Ovary (tissue), 3 donors: ENCODE data around the gene KLC1.

ENCODE experiments used
- CTCF ChIP-seq, 3 donors: fragments of 450-650 bp in 2 of 3; fragments of 200-600 bp in 1 of 3; IDR thresholded peaks; one replicate each; pipeline versions ENCODE4 v1.5.1 to v1.8.0; 2016 to 2022; ENCODE audit warnings: antibody characterized with exemption in 3 of 3, mild to moderate bottlenecking in 1 of 3
- EP300 ChIP-seq: sonication (generic); formaldehyde crosslinking; IDR thresholded peaks from one replicate; pipeline ENCODE4 v1.6.1; 2017; ENCODE audit warnings: antibody characterized with exemption
- POLR2A ChIP-seq: fragments of 450-650 bp; IDR thresholded peaks from one replicate; pipeline ENCODE4 v1.6.1; 2017; ENCODE audit warnings: antibody characterized with exemption, mild to moderate bottlenecking, moderate library complexity
- donor health status: DM: no; HTN: no; CAD: no.

- TF ChIP-seq CTCF (IDR thresholded peaks at IDR 0.05): no peak
- TF ChIP-seq POLR2A: no peak
- no peak for TF ChIP-seq EP300
Measured at GRCh38 chr14:103657471-103657870, 28.5 kb downstream of the KLC1 start.
